ENCODE measurements around the gene CAB39.

GRCh38 chr2:230749111-230749510 is 36.5 kb downstream of the CAB39 start:
- TF ChIP-seq EZH2 (IDR thresholded peaks at IDR 0.05) (no peak), CTCF (IDR thresholded peaks at IDR 0.05) (no peak), EZH2phosphoT487 (IDR thresholded peaks at IDR 0.05) (no peak)

Measured in neural progenitor cell (in vitro differentiated cells).